HG03060 (cell line): ENCODE data around the gene RPS6KA2.
"Not testable (repeated sequence)": the region's sequence is repeated elsewhere in the genome, so short reads cannot be mapped to it uniquely, and the experiment has no call there.

Experiments
- ATAC-seq: cut with Tn5 transposase; IDR thresholded peaks from one replicate; pipeline ENCODE4 v1.9.1; 2021; ENCODE audit warnings: low read depth, moderate number of reproducible peaks; ENCODE audit not compliant: unreplicated experiment

RPS6KA2 gene

GRCh38 chr6:166596776-166597507, 30.1 kb downstream of the RPS6KA2 start:
- ATAC-seq = no peak

DNA sequence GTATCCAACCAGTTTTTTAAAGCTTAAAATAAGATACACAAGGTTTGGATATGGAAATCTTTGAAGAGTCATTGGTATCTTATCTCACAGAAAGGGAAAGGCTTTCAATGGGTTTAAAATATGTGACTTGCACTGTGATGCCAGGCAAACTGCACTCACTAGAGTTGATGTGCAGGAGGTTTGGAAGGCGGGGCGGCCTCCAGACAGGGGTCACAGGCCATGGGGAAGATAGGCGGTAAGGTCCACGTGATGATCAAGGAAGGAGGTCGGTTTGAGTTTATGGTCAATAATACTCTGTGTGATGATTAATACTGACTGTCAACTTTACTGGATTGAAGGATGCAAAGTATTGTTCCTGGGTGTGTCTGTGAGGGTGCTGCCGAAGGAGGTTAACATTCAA, 31.1 kb downstream of the RPS6KA2 start:
- no peak for ATAC-seq

- ATAC-seq = no peak
Observed at GRCh38 chr6:166595061-166595780, 31.8 kb downstream of the RPS6KA2 start.

- ATAC-seq = no peak
Observed at GRCh38 chr6:166592821-166593220, 34.2 kb downstream of the RPS6KA2 start.

GRCh38 chr6:166591961-166592520, 35.0 kb downstream of the RPS6KA2 start:
- no peak for ATAC-seq

DNA sequence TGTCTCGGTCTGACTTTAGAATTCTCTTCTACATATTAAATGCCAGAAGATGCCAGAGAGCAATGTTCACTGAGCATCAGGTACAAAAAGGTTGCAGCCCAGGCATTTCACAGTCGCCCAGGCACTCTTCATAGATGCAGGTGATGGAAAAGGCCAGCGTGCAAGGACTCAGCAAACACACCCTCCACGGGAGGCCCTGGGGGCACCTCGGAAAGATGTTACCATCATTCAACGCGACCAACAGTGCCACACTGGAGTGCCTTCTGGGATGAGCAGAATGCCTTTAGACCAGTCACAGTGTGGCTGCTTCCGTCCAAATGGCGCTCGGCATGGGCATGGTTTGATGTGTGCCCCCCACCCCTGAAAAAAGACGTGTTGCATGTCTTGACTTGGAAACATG, 36.0 kb downstream of the RPS6KA2 start:
- no peak for ATAC-seq

GRCh38 chr6:166589786-166590574, 37.1 kb downstream of the RPS6KA2 start:
- no peak for ATAC-seq

DNA sequence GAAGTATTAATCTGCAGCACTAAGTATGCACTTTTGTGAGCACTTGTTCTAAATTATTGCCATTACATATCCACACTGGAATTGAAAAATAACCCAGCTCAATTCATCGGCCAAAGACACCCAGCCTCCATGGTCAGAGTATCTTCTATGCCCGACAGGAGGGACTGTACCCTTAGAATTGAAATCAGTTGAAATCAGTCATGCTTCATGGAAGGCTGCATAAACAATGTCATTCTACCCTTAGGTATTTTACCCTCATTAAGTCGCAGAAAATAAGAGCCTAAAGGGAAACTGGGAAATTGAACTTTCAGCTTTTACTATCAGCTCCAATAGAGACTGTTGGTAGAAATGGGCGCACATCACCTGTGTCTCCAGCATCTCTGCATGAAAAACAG, 37.7 kb downstream of the RPS6KA2 start:
- ATAC-seq = no peak

DNA sequence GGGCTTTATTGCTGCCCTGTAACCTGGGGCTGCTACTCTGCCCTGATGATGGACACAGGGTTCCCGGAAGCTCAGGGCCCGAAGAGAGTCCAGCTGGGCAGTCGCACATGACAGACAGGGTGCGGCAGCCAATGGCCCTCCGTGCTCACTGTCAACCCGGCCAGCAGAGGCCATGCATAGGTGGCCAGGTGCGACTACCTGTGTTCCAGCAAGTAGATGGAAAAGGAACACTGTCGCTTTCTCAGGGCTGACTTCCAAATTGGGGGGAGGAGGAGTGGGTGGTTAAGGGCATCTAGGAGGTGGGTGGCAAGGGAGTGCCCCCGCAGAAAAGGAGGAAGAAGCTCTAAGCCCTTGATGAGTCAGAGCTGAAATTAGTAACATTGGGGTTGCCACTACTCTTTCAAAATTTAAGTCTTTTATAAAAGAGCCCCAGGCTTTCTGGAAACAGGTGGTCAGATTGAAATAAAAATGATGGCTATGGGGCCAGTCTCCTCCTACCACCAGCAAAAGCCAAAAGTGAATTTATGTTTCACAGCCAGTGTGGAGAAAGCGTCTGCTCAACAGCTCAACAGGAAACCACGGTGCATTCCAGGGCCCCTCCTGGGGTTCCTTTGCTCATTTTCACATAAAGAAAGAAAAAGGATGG, 38.2 kb downstream of the RPS6KA2 start:
- ATAC-seq = no peak

DNA sequence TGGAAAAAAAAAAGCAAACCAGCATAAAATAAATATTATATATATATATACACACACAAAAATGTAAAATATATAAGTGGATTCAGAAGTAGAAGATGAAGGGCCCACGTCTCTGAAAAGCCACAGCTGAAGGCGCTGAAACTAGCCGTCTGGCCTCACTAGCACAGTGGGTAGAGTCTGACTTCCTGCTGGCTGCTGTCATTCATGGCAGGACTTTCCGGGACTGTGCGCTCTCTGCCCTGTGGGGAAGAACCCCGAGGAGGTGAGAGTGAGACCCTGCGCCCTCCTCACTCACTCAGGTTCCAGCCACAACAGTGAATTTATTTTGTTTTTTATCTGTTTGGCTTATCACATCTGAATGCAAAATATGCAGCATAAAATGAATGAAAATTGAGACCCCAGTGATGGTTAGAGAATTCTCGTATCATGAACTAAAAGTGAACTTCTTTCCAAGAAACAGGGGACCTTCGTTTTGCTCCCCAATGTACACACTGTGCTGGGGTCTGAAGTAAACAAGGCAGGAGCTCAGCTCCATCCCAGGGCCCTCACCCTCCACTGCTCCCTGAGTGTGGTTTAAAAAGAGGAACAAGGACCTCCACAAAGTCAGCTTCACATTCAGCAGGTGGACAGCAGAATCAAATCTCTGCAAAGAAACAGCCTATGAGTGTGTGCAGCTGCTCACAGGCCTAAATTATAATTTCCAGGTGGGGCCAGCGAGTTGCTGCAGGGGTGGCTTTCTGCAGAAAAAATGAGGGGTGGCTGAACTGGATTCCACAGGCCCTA, 39.2 kb downstream of the RPS6KA2 start:
- peak; percentile 71 for ATAC-seq

GRCh38 chr6:166586424-166587156, 40.5 kb downstream of the RPS6KA2 start, which contains the start of gene RAMACL:
TSS of gene RAMACL (minus strand) at chr6:166586678. CDS start at chr6:166586477, 201 bp downstream.
- ATAC-seq = peak; percentile 61

- no peak for ATAC-seq
Observed at GRCh38 chr6:166584853-166585429, 42.1 kb downstream of the RPS6KA2 start.

DNA sequence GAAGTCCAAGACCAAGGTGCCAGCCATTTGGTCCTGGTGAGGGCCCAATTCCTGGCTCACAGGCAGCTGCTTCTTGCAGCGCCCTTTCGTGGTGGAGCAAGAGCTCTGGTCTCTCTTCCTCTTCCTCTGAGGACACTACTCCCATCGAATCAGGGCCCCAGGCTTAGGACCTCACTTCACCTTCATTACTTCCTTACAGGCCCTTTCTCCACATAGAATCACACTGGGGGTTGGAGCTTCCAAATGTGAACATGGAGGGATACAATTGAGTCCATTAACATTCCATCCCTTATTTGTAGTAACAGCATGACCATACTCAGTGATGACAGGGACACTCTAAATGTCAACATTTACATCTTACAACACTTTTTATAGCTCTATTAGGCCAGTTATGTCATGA, 42.9 kb downstream of the RPS6KA2 start:
- ATAC-seq = no peak

DNA sequence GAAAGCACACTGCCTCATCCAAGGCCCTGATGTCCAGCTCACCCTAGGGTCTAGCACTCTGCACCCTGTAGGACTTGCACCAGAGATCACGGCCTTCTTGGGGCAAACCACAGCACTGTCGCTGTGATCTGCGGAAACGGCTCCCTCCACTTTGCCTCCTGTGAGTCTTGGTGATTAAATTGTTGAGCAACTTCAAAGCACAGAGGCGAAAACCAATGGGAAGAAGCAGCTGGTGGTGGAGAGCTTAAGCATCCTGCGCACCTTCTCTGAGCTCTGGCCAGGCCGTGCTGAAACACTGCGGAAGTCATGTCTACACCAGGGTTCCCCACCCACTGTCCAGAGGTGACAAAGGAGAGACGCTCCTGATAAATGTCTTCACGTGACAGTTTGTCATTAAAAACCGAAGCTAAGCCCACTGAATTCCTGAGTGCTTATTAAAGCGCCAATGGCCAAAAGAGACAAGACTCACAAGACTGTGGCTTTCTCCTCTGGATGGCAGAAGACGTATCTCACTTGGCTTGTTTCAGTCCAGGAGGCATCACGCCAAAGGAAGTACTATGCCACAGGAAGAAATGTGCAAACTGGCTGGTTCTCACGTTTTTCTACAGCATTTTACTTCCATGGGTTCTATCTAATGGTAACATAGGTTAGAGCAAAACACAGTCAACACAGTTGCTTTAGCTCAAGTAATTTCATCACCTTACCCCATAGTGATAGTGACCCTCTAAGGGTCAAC, 43.7 kb downstream of the RPS6KA2 start:
- ATAC-seq = no peak

GRCh38 chr6:166582258-166582657, 44.8 kb downstream of the RPS6KA2 start:
- no peak for ATAC-seq

DNA sequence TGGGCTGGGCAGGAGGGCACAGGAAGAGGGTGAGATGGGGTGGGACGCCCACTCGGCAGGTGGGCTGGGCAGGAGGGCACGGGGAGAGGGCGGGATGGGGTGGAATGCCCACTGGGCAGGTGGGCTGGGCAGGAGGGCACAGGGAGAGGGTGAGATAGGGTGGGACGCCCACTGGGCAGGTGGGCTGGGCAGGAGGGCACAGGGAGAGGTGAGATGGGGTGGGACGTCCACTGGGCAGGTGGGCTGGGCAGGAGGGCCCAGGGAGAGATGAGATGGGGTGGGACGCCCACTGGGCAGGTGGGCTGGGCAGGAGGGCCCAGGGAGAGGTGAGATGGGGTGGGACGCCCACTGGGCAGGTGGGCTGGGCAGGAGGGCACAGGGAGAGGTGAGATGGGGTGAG, 45.2 kb downstream of the RPS6KA2 start:
- not testable (repeated sequence) for ATAC-seq

DNA sequence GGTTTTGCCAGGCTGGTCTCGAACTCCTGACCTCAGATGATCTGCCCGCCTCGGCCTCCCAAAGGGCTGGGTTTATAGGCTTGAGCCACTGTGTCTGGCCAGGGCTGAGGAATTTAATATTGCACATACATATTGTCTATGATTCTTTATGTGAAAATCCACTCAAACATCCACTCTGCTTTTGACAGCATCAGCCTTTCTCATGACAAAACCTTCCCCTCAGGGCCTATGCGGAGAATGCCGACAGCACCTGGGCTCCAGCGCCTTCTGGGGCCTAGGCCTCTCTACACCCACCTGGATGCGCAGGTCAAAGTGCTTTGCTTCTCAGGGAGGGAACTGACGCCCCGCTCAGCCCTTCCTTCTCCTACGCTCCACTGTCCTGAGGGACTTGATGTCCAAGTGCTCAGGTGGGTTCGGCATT, 46.0 kb downstream of the RPS6KA2 start:
- no peak for ATAC-seq
